GM19324 (cell line): ENCODE data around the gene FAM83B.
"Not testable (repeated sequence)": the region's sequence is repeated elsewhere in the genome, so short reads cannot be mapped to it uniquely, and the experiment has no call there.

Experiments used
- ATAC-seq: cut with Tn5 transposase; IDR thresholded peaks from one replicate; pipeline ENCODE4 v1.9.1; 2021; ENCODE audit warnings: mild to moderate bottlenecking, moderate library complexity; ENCODE audit not compliant: unreplicated experiment, low FRiP score

The FAM83B gene

DNA sequence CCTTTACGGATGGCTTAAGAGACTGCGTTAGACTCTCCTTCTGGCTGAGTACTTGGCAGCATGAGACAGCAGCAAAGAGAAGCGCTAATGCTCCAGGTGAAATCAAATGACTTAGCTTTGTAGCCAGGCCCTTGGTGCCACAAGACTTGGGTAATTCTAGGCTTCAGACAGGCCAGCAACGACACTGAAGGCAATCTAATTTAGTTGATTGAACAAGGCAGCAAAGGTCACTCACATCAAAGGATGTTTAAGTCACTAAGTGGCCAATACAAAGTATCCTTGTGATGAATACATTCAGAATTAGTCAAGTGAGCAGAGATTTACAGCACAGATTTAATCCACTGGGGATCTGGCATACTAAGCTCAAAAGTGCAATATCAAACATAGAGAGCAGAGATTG, 113.2 kb downstream of the FAM83B start:
- ATAC-seq = no peak

DNA sequence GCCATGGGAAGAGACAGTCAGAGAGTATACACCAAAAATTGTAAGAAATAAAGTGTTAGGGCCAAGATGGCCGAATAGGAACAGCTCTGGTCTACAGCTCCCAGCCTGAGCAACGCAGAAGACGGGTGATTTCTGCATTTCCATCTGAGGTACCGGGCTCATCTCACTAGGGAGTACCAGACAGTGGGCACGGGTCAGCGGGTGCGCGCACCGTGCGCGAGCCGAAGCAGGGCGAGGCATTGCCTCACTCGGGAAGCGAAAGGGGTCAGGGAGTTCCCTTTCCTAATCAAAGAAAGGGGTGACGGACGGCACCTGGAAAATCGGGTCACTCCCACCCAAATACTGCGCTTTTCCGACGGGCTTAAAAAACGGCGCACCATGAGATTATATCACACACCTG, 114.8 kb downstream of the FAM83B start:
- ATAC-seq = not testable (repeated sequence)

DNA sequence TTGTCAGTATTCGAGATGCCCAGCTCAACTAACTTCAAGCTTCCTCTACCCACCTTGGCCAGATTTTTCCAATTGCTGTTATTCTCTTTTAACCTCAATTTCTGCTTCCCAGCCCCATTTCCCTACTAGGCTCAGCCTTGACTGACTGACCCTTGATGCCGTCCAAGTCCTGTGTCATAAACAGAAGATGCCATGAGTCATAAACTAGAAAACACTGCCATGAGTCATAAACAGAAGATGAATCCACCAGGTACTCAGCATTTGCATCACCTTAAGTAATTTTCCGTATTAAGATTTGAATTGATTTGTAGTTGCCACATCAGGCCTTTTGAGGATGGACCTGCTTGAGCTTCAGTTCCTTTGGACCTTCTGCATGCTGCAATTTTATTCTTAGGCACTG, 123.8 kb downstream of the FAM83B start:
- ATAC-seq = no peak

DNA sequence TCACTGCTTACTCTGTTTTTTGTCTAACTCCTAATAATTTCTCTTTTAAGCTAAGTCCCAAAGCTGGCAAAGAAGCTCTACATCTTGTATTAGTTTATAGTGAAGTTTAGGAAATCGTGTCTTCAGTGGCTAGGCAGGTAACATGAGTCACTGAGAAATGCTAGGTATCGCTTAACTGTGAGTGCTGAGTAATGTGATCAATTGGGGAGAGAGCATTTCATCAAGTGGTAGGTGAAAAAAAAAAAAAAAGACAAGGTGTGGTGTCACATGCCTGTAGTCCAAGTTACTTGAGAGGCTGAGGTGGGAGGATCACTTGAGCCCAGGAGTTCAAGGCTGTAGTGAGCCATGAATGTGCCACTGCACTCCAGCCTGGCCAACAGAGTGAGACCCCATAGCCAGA, 125.3 kb downstream of the FAM83B start:
- no peak for ATAC-seq

DNA sequence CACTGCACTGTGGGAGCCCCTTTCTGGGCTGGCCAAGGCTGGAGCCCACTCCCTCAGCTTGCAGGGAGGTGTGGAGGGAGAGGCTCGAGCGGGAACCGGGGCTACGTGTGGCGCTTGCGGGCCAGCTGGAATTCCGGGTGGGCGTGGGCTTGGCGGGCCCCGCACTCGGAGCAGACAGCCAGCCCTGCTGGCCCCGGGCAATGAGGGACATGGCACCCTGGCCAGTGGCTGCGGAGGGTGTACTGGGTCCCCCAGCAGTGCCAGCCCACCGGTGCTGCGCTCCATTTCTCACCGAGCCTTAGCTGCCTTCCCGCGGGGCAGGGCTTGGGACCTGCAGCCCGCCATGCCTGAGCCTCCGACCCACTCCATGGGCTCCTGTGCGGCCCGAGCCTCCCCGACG, 132.6 kb downstream of the FAM83B start:
- not testable (repeated sequence) for ATAC-seq

DNA sequence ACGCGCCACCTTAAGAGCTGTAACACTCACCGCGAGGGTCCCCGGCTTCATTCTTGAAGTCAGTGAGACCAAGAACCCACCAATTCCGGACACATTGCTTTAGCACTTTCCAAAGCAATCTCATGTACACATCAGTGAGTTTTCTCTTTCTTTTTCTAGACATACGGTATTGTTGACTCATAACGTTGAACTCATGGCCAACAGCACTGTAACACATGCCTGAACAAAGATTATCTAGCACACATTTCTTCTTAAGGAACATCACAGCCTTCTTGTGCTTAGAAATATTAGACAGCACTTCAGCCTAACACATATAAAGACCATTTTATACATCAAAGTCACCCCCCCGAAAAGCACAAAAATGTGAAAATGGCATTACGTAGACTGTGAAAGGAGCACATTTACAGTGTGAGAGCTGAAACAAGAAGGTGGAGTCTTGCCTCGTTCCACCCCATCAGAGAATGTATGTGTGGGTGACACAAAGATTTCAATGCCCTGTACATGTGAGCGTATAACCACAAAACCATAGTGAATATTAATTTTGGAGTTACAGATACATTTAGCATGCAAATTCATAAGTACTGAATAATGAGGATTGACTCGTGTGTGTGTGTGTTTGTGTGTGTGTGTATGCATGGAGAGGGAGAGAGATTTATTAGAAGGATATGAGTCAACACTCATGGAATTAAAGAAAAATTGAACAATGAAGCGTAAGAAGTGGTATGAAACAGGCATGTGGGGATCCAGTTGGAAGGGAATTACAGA, 134.1 kb downstream of the FAM83B start:
- no peak for ATAC-seq

DNA sequence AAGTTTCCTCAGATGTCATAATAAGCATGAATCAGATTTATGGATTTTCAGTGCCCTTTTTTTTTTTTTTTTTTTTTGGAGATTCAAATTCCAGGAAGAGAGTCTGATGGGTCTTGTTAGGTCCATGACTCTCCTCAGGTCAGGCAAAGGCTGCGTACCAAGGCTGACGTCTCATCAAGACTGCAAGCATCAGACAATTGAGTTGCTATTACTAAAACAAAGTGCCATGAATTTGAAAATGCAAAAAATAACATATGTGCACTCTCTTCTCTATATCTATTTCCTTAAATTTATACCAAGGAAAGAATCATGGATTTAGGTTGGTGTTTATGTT, 134.7 kb downstream of the FAM83B start:
- no peak for ATAC-seq

DNA sequence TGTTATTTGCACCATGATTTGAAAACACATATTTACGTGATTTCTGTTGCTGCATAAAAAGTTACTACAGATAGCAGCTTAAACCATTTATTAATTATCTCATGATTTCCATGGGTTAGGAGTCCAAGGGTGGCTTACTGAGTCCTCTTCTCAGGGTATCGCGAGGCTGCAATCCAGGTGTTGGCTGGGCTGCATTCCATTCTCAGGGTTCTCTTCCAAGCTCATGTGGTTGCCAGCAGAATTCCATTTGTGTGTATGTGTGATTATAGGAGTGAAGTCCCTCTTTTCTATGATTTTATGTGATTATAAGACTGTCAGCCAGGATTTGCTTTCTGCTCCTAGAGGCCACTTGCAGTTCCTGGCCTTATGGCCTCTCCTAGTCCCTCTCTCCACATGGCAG, 135.1 kb downstream of the FAM83B start:
- no peak for ATAC-seq

DNA sequence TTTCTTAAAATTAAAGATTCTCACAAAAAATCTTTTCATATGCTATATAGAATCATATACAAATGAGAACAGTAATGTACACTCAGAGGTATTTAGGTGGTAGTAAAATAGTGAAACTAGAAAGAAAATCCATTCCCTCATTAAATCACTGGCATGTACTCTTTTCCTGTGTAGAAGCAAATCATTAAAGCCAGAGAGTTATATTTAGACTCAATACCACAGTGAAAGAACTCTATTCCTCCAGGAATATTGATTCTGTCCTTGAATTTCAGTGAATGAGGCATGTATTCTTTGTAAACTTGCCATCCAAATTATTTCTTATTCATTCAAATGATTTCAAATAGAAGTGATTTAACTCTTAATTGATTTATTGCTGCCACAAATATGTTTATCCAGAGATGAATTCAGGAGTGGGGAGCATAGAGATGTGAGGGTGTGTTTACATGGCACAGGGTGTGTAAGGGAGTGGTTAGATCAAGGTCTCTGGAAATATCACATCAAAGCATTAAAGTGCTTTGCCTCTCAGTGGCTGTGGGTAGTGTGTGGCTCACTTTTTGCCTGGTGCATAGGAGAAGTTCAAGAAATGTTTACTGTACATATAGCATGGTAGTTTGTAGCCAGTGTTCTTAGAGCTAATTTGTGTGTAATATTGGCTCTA, 141.2 kb downstream of the FAM83B start:
- ATAC-seq = no peak

DNA sequence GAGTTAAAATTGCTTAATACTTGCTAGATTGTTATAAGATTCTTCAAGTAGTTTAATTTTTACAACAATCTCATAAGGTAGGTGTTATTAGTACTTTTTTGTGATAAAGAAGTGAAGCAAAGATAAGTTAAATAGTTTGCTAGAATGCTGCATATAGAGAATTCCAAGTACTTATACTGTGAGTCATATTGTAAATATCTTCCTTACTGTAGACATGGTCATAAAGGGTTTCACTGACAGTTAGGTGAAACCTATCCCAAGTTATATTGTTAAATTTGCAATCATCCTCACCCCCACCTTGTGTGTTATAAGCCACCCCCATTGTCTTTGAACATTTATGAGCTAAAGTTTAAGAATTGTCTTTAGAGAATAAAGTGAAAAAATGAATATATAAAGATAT, 142.0 kb downstream of the FAM83B start:
- no peak for ATAC-seq

DNA sequence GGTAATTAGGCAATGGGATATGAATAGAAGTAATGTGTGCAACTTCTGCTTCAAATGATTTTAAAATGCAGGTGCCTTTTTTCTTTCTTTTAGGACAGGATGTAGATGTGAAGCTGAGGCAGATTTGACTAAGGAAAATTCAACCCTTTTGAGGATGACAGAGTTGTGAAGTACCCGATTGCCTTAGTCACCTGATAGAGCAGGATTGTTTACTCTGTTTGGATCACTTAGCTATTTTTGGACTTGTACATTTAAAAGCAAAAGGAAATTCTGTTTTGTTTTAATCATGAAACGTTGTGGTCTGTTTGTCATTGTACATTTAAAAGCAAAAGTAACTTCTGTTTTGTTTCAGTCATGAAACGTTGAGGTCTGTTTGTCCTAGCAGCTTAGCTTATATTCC, 143.4 kb downstream of the FAM83B start:
- no peak for ATAC-seq
